Measurements from ENCODE around the gene SETD3. TPM values are rescaled to one million over a fixed set of nuclear protein-coding genes. Genes with fewer than 3 reads are reported as not detected.

SETD3 gene
- total RNA-seq, 6 experiments from 2014 or later, result 42.1 to 53.9 (median 47.0) TPM

- peak; percentile 51 for TF ChIP-seq CTCF (IDR thresholded peaks at IDR 0.05)
- Mint-ChIP-seq H3K27me3 (ENCODE audit: insufficient read depth) (no peaks in the 10 kb centered on the region), H3K9me3 (no peaks in the 10 kb centered on the region), H3K4me3 (no peak overlapping the region), H3K27ac (no peak overlapping the region), H3K36me3 (ENCODE audit: low read depth) (peaks cover 25% of the 10 kb centered on the region), H3K4me1 (ENCODE audit: low read depth) (peaks cover 13% of the 10 kb centered on the region)
- DNase-seq, result no peak
Observed at GRCh38 chr14:99441157-99441870, 39.3 kb downstream of the SETD3 start.

- Mint-ChIP-seq H3K27ac (no peak overlapping the region), H3K9me3 (no peaks in the 10 kb centered on the region), H3K4me3 (no peak overlapping the region), H3K27me3 (ENCODE audit: insufficient read depth) (no peaks in the 10 kb centered on the region; the same call in 1 of the 2 replicates), H3K4me1 (ENCODE audit: low read depth) (peaks cover 14% of the 10 kb centered on the region), H3K36me3 (ENCODE audit: low read depth) (peaks cover 32% of the 10 kb centered on the region)
- no peak; the same call in 1 of the 2 replicates for TF ChIP-seq CTCF (IDR thresholded peaks at IDR 0.05)
- no peak for DNase-seq
Observed at GRCh38 chr14:99440278-99440677, 40.4 kb downstream of the SETD3 start.

GRCh38 chr14:99437706-99438105 lies 43.0 kb downstream of the SETD3 start:
- no peak for TF ChIP-seq CTCF (IDR thresholded peaks at IDR 0.05)
- H3K9me3 Mint-ChIP-seq, result no peaks in the 10 kb centered on the region
- H3K4me1 Mint-ChIP-seq (ENCODE audit: low read depth), result peaks cover 14% of the 10 kb centered on the region

GRCh38 chr14:99436247-99437180 lies 44.1 kb downstream of the SETD3 start:
- Mint-ChIP-seq H3K4me3 (no peak overlapping the region), H3K4me1 (ENCODE audit: low read depth) (peaks cover 24% of the 10 kb centered on the region), H3K9me3 (no peaks in the 10 kb centered on the region), H3K27ac (peak overlapping the region; percentile 75), H3K36me3 (ENCODE audit: low read depth) (peaks cover 35% of the 10 kb centered on the region), H3K27me3 (ENCODE audit: insufficient read depth) (no peaks in the 10 kb centered on the region; the same call in 1 of the 2 replicates)
- DNase-seq, result peak; percentile 56
- no peak for TF ChIP-seq CTCF (IDR thresholded peaks at IDR 0.05)

More at GRCh38 chr14:99437706-99438105, 43.0 kb downstream of the SETD3 start:
- H3K4me3 Mint-ChIP-seq, result no peak overlapping the region
- peak overlapping the region; percentile 75 for H3K27ac Mint-ChIP-seq
- peaks cover 37% of the 10 kb centered on the region for H3K36me3 Mint-ChIP-seq (ENCODE audit: low read depth)
- no peaks in the 10 kb centered on the region; the same call in 1 of the 2 replicates for H3K27me3 Mint-ChIP-seq (ENCODE audit: insufficient read depth)
- DNase-seq, result no peak

- H3K4me3 Mint-ChIP-seq, result no peak overlapping the region
- H3K36me3 Mint-ChIP-seq (ENCODE audit: low read depth), result peaks cover 40% of the 10 kb centered on the region
- no peak for DNase-seq
- peaks cover 24% of the 10 kb centered on the region for H3K4me1 Mint-ChIP-seq (ENCODE audit: low read depth)
- no peaks in the 10 kb centered on the region for H3K9me3 Mint-ChIP-seq
- TF ChIP-seq CTCF (IDR thresholded peaks at IDR 0.05), result no peak
- H3K27me3 Mint-ChIP-seq (ENCODE audit: insufficient read depth), result no peaks in the 10 kb centered on the region; the same call in 1 of the 2 replicates
- no peak overlapping the region for H3K27ac Mint-ChIP-seq
Observed at GRCh38 chr14:99435327-99435726, 45.3 kb downstream of the SETD3 start.

Data from HFFc6 (cell line).